Measurements from ENCODE around the gene HS3ST5.

- no peak for TF ChIP-seq POLR2AphosphoS5 (IDR thresholded peaks at IDR 0.05; ENCODE audit: low read depth, low read length)
- TF ChIP-seq TAF1 (IDR thresholded peaks at IDR 0.05; ENCODE audit: borderline replicate concordance, insufficient read depth, low read length) = no peak
- peak; percentile 7; the same call in 1 of the 2 replicates for TF ChIP-seq SIN3A (IDR thresholded peaks at IDR 0.05; ENCODE audit: borderline replicate concordance, insufficient read depth, low read length)
Observed at GRCh38 chr6:114342826-114343781, at the start of gene HS3ST5.

Measured in PFSK-1 (cell line).